ENCODE data around the gene SPSB3.
A peak's percentile ranks its signal among the peaks of the same experiment; 100 is the strongest.
"Not testable (repeated sequence)": the region's sequence is repeated elsewhere in the genome, so short reads cannot be mapped to it uniquely, and the experiment has no call there.

SPSB3 gene

GRCh38 chr16:1816396-1817275 is 34.3 kb upstream of the SPSB3 start:
- no peak for DNase-seq

DNA sequence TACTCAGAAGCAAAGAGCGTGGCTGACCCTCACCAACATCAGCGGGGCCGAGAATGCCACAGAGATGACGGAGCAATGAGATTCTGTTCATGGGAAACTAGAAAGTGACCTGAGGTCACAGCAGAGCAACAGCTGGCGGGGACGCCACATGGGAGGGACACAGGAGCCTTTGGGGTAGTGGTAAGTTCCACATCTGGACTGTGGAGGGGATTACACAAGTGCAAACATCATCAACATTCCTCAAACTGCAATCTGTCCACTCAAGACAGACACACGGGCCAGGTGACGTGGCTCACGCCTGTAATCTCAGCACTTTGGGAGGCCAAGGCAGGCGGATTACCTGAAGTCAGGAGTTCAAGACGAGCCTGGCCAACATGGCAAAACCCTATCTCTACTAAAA is 33.1 kb upstream of the SPSB3 start:
- DNase-seq = no peak

DNA sequence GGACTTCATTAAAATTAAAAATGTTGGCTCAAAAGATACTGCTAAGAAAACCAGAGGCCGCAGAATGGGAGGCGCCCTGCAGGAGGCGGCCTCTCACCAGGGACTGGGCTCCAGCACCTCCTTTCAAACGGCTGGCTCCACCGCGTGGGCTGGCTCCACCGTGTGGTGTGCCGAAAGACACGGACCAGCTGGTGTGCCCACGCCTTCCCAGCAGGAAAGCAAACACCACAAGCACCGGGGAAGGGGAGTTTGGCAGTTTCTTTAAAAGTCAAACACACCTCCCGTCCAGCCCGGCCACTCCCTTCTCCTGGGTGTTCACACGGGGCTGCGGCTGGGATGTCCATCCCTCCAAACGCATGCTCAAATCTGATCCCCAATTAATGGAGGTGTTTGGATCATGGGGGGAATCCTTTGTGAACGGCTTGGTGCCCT is 30.4 kb upstream of the SPSB3 start:
- DNase-seq = peak; percentile 37

GRCh38 chr16:1810536-1810935 is 28.2 kb upstream of the SPSB3 start:
- DNase-seq = no peak

DNA sequence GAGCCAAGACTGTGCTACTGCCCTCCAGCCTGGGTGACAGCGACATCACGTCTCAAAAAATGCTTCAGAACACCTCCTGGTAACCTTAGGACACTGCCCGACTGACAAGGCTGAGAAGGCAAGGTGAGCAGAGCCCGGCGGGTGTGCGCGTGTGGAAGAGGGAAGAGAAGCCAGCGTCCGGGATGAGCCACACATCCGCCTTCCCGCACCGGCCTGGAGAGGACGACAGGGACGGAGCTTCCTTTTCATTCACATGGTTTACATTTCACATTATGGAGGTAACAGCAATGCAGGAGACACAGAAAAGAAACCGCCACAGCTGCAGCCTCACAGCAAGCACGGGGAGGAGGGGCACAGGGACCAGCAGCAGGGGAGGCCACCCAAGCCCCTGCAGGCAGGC is 27.7 kb upstream of the SPSB3 start:
- no peak for DNase-seq

DNA sequence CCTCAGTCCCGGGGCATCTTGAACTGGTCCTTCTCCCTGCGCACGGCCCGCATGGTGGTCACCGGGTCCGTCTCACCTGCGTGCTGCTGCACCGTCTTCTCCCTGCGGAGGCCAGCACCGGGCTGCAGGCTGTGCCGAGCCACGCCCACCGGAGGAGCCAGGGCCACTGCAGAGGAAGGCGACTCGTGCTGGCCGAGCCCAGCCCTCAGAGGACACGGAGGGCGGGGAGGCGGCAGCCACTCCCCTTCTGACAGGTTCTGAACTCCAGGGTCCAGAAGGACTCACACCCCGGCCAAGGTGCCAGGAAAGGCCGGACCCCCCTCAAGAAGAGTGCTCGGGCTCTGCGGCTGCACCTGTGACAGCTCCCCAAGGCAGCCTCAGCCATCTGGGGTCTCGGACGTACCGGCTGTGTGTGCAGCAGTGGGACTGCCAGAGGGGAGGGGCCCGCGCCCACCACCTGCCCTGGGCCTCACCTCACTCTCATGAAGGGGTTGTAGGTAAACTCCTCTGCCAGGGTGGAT is 27.0 kb upstream of the SPSB3 start:
- DNase-seq = no peak

DNA sequence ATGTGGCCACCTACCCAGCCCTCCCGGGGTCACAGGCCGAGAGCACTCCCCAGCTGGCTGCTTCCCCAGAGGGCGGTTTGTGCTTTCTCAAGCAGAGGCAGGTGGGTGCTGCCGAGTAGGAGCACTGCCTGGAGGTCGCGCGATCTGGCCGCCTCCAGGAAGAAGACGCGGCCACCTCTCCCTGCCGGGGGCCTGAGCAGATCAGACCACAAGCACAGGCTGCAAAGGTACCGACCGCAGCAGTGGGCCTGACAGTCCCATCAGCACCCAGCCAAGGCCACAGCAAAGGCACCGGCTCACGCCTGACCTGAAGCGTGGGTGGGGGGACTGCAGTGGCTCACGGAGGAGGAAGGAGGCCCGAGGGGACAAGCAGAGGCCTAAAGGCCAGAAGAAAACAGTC is 26.3 kb upstream of the SPSB3 start:
- DNase-seq = no peak

GRCh38 chr16:1807626-1808025 is 25.3 kb upstream of the SPSB3 start:
- no peak for DNase-seq

DNA sequence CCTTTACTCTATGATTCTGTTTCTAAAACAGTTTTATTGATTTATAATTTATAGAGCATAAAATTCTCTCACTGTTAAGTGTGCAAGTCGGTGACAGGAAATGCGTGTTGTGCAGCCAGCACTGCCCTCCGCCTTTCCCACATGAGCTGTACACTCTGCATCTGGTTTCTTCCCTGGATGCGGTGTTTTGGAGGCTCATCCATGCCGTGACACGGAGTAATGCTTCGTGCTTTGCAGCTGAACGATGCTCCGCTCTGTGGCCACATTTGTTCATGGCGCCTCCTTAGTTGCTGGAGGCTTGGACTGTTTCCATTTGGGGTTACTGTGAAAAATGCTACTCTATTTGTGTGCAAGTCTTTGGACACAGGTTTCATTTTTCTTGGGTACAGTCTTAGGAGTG is 18.3 kb upstream of the SPSB3 start:
- DNase-seq = no peak

- DNase-seq = not testable (repeated sequence)
These were observed 16.9 kb upstream of the SPSB3 start for GRCh38 chr16:1799263-1799662.

GRCh38 chr16:1794908-1795666 is 12.7 kb upstream of the SPSB3 start:
- no peak for DNase-seq

DNA sequence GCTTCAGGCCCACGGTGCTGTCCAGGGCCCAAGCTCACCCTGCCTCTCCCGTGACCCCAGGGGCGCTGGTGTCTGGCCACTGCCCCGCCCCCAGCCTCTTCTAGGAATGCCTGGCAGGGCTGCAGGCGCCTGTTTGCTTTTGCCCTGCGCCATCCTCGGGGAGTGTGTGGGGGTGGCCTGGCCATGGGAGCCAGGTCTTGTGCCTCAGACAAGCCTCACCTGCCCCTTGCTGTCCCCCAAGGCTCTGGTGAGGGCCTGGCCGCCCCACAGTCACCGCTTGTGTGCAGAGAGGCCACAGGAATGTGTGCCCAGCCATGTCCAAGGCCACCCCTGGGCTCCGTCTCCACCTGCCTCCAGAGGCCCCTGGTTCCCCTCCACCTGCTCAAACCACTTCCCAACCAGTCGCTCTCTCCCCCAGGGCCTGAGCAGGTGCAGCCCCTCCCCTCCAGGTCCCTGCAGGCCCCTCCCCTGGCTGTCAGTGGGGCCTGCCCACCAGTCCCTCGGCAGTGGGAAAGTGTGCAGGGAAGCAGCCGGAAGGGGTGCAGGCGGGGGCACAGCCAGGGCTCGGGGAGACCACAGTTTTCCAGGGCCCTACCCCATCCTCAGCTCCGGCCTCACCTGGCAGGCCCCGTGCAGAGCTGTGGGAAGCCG is 12.0 kb upstream of the SPSB3 start:
- no peak for DNase-seq

DNA sequence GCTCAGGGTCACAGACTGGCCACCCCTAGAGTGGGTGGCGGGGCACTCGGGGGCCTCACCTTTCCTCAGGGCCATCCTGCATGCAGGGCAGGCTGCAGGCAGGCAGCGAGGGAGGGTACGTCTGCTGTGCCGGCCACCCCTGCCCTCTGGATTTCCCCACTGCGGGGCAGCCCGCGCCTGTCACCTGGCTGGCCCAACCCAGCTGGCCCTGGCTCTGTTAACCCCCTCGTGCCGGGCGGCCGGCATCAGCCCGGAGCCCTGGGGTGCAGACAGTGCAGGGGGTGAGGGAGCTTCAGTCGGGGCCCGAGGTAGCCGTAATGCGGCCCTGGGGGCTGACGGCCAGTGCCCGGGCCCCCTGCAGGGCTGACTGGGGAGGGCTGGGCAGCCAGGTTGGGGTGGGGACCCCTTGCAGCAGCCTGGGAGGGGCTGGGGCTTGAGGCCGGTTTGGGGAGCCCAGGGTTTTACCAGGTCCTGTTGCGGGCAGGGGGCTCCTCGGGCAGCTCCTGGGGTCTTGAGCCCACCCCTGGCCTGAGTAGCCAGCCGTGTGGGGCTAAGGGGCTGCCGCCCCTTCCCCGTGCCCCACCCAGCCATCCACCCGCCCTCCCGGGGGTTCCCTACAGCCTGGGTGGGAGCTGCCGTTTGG is 11.3 kb upstream of the SPSB3 start, which contains the start of gene IGFALS:
IGFALS (minus strand) TSS at position 128 of the 643 bp plus-strand sequence; CDS start at position 75, 53 bp downstream.
- no peak for DNase-seq

DNA sequence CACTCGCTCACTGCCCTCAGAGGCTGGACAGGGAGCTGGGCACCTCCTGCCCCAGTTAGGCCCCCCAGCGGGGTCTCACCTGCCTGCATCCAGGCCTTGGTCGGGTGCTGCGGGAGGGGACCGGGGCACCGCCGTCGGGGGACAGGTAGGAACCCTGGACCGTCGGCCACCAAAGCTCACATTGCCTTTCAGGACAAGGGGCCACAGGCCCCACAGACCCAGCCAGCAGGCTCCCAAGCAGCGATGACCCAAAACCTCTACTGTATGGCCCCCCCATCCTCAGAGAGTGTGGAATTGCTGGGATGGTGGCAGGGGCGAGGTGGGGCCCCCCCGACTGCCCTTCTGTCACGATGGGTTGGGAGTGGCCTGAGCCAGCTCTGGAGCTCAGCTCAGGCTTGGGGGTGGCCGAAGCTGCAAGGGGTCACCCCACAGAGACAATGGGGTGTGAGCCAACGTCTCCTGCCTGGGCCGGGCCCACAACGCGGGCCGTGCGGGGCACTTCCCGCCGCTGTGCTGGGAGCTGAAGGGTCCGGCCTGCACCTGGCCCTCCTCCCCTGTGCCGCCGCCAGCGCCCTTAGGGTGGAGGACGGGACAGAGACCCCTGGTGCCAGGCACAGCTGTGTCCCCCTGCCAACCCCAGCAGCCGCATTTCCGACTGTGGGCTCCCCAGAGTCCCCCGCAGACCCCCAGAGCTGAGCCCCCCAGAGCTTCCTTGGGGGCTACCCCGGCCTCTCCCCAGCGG is 10.6 kb upstream of the SPSB3 start:
- DNase-seq = no peak

DNA sequence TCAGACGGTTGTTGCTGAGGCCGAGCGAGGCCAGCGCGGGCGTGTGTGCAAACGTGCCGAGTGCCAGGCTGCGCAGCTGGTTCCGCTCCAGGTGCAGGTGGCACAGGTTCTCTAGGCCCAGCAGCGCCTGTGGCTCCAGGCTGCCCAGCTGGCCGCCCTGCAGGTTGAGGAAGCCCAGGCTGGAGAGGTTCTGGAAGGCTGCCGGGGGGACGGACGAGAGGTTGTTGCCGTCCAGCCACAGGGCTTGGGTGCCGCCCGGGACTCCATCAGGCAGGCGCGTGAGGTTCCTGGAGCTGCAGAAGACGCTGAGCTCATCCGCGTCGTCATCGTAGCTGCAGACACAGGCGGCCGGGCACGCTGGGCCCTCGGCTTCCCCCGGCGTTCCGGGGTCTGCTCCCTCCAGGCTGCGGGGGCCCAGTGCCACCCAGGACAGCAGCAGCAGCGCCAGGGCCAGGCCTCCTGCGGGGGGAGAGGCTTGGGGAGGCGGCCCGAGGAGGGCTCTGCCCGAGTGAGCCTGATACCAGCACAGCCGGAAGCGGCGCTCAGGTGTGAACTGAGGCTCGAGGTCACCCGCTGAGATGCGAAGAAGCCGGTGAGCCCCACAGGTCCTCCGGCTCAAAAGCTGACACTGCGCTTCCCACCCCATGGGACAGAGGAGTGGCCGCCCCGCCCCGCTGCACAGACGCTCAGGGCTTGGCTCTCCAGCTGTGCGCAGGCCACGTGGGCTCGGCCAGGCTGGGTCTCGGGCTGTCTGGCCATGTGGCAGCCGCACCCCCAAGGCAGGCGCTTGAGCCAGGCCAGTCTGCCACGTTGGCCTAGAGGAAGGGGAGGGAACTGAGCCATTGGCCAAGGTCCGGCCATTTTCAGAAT is 9.8 kb upstream of the SPSB3 start:
- no peak for DNase-seq

DNA sequence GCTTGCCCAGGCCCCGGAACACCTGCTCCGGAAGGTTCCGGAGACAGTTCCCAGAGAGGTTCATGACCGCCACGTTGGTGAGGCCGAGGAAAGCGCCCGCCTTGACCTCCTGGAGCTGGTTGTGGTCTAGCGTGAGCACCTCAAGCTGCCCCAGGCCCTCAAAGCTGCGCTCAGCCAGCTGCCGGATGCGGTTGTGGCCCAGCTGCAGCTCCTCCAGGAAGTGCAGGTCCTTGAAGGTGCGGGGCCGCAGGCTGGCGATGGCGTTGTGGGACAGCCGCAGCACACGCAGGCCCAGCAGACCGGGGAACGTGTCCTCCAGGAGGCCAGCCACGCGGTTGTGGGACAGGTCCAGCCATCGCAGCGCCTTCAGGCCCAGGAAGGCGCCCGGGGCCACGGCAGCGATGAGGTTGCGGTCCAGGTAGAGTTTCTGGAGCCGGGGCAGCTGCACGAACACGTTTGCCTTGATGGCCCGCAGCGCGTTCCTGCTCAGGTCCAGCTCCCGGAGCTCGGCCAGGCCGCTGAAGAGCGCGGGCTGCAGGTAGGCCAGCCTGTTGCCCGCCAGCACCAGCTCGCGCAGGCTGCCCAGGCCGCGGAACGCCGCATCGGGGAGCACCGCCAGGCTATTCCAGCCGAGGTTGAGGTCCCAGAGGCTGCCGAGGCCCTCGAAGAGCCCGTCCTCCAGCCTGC is 9.0 kb upstream of the SPSB3 start:
- no peak for DNase-seq

DNA sequence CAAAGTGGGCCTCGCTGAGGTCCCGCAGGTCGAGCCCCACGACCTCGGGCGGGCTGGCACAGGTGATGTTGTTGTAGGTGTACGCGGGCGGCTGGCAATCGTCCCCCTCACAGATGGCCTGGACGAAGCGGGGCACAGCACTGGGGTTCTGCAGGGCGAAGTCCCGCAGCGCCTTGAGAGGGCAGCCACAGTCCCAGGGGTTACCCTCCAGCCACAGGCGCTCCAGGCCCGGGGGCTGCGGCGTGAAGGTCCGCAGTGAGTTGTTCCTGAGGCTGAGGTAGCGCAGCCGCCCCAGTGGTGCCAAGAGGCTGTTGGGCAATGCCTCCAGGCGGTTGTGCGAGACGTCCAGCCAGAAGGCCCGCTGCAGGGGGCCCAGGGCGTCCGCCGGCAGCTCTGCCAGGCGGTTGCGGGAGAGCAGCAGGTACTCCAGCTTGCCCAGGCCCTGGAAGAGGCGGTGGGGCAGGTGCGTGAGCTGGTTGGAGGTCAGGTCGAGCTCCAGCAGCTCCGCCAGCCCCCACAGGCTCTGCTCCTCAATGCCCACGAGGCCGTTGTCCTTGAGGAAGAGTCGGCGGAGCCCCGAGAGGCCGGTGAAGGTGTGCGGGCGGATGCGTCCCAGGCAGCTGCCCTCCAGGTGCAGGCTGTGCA is 8.4 kb upstream of the SPSB3 start:
- DNase-seq = no peak

- no peak for DNase-seq
These were observed 7.9 kb upstream of the SPSB3 start for GRCh38 chr16:1790261-1790610.

DNA sequence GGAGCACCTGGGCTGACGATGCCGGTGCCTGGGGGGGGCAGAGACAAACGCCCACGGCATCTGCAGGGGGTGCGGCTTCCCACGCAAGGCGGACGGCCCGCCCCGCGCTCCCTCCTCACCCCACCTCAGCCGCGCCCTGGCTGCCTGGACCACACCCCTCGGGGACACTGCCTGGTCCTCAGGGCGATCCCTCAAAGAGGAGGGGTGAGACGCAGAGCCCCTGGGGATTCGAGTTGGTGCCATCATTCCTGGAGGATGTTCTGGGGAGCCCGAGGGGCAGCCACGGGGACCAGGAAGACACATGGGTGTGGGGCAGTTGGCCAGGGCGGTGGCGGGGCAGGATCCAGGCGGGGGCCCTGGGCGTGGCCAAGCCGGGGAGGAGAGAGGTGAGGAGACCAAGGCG is 7.3 kb upstream of the SPSB3 start:
- DNase-seq = no peak

GRCh38 chr16:1788708-1789100 is 6.3 kb upstream of the SPSB3 start:
- no peak for DNase-seq

Data from CD4-positive, alpha-beta T cell treated with Interleukin-21 for 1 hour (primary cell).